Cortex of kidney (tissue), 1 donor: ENCODE measurements around the gene PYCR2.

ENCODE experiments used
- DNase-seq: peaks from one replicate; lab custom pipeline; 2025; lab: John Stamatoyannopoulos, UW

PYCR2 gene

DNA sequence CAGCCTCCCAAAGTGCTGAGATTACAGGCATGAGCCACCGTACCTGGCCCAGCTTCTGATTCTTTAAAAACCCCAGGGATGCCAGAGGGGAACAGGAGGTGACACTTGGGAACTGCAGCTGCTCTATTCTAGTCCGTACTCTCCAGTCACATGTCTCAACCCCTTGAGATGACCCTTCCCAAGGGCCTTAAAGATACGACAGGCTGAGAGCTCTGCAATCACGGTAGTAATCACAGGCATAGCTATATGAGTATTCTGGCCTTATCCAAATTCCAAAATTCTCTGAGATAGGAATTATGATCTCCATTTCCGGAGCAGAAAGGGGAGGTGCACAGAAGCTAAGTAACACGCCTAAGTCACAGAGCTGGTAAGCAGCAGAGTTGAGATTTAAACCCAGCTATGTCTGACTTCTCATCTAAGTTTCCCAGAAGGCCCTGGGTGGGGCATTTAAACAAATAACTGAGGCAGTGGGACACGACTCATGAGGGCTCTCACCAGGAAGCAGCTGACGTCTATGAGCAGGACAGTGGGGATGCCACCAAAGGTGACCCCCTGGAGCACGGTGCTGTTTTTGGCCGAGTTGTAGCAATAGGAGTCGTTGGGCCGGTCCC lies 47.0 kb downstream of the PYCR2 start:
- no peak for DNase-seq

GRCh38 chr1:225875044-225875815 lies 48.8 kb downstream of the PYCR2 start:
- no peak for DNase-seq

- DNase-seq, result no peak
These were observed 49.6 kb downstream of the PYCR2 start for GRCh38 chr1:225874431-225874830.

- no peak for DNase-seq
These were observed 50.7 kb downstream of the PYCR2 start for GRCh38 chr1:225873281-225873850.

- DNase-seq, result no peak
These were observed 52.0 kb downstream of the PYCR2 start for GRCh38 chr1:225872075-225872430.

DNA sequence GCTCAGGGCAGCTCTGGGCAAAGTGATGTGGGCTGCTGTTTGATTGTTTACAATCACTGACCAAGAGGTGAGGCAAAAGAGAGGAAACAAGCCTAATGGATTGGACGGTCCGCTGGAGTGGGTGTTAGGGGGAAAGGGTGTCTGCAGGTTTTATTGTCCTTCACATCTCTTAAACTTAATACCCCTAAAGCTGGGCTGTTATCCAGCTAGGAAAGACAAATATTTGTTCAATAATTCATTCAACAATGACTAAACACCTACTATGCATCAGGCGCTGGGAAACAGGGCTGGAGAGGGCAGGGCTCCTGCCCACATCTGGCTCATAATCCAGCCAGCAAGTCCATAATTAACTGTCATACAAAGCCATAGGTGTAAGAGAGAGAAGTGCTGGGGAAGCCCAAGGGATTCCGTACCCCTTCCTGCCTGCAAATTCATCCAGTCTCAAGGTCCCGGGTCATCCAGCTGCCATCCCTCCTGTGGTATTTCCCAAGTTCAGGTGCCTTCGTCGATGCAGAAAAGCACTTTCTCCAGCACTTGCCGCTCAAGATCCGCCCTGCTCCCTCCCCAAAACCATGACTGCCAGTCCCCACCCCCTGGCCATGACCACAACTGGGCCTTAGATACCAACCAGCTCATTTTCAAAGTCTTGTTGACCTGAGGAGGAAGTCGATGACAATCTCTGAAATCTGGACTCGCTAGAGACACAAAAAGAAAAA lies 52.5 kb downstream of the PYCR2 start:
- DNase-seq, result no peak

DNA sequence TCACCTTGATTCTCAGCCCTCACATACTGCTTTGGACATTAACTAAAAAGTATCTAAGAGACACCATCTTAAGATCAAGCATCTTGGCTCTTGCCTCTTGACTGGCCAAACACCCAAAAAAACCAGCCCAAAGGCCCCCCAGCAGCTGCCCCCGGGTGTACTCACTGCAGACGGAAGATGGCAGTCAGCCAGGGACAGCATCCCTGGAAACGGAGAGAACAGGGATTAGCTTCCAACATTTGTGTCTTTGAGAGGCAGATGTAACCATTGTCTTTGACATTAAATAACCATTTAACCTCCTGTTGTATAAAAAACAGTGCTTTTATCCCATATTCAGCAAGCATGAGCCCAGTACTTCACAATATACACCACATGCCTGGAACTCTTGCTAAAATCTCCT lies 53.1 kb downstream of the PYCR2 start:
- no peak for DNase-seq
